Hypothalamus (tissue), 51 donors: ENCODE data around the gene ZNF467.

ENCODE experiments used
- DNase-seq, 51 donors: peaks; one replicate each; lab custom pipeline; 2025; lab: John Stamatoyannopoulos, UW

The ZNF467 gene

GRCh38 chr7:149788300-149788851 is 15.0 kb upstream of the ZNF467 start:
- DNase-seq = no peak

- peak in 1 of 51 donors; percentile 29 for DNase-seq
These were observed 14.3 kb upstream of the ZNF467 start for GRCh38 chr7:149787428-149788299.

GRCh38 chr7:149785983-149786382 is 12.6 kb upstream of the ZNF467 start:
- DNase-seq = no peak

- no peak for DNase-seq
These were observed 12.0 kb upstream of the ZNF467 start for GRCh38 chr7:149785402-149785801.

GRCh38 chr7:149784251-149784608 is 10.8 kb upstream of the ZNF467 start:
- no peak for DNase-seq

- DNase-seq = peak in 34 of 51 donors; percentile 13 to 78 (median 41)
These were observed 10.2 kb upstream of the ZNF467 start for GRCh38 chr7:149783386-149784250.

GRCh38 chr7:149782682-149783345 is 9.4 kb upstream of the ZNF467 start:
- no peak for DNase-seq

GRCh38 chr7:149781921-149782320 is 8.5 kb upstream of the ZNF467 start:
- no peak for DNase-seq

- no peak for DNase-seq
These were observed 7.4 kb upstream of the ZNF467 start for GRCh38 chr7:149780636-149781419.

GRCh38 chr7:149780056-149780455 is 6.7 kb upstream of the ZNF467 start:
- DNase-seq = no peak

- DNase-seq = no peak
These were observed 6.1 kb upstream of the ZNF467 start for GRCh38 chr7:149779502-149779805.

- DNase-seq = no peak
These were observed 5.5 kb upstream of the ZNF467 start for GRCh38 chr7:149778696-149779501.

GRCh38 chr7:149778327-149778637 is 4.9 kb upstream of the ZNF467 start:
- DNase-seq = no peak

GRCh38 chr7:149777551-149778326 is 4.4 kb upstream of the ZNF467 start:
- no peak for DNase-seq

- peak in 1 of 51 donors; percentile 13 for DNase-seq
These were observed 3.5 kb upstream of the ZNF467 start for GRCh38 chr7:149776848-149777407.

- peak in 6 of 51 donors; percentile 11 to 29 (median 18) for DNase-seq
These were observed 2.9 kb upstream of the ZNF467 start for GRCh38 chr7:149776289-149776688.

GRCh38 chr7:149775176-149775556 is 1.8 kb upstream of the ZNF467 start:
- no peak for DNase-seq
